Thyroid gland (tissue), 4 donors: ENCODE data around the gene LSM14A.

Source experiments
- POLR2A ChIP-seq, 2 donors: fragments of 450-650 bp; IDR thresholded peaks; one replicate each; pipeline ENCODE4 v1.6.1; 2017; ENCODE audit warnings: antibody characterized with exemption in 2 of 2, mild to moderate bottlenecking in 2 of 2, moderate library complexity in 1 of 2
- TF ChIP-seq, protein P1 (sequence below), 6 experiments: fragments of 200-600 bp in 3 of 6; fragments of 450-650 bp in 3 of 6; sonication (generic) in 3 of 6; IDR thresholded peaks; one replicate each; pipeline ENCODE4 v1.5.1; 2016 to 2019; ENCODE audit warnings: antibody characterized with exemption in 6 of 6, mild to moderate bottlenecking in 2 of 6, inconsistent platforms in 1 of 6, moderate library complexity in 1 of 6

DNA sequence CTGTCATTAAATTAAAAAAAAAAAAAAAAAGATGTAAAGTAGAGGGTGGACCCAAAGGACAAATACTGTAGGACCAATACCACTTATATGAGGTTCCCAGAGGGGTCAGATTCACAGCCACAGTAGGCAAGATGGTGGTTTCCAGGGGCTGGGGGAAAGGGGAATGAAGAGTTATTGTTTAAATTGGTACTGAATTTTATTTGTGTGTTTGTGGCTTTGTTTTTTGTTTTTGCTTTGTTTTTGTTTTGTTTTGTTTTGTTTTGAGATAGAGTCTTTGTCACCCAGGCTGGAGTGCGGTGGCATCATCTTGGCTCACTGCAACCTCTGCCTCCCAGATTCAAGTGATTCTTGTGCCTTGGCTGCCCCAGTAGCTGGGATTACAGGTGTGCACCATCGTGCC lies 17.9 kb upstream of the LSM14A start:
- TF ChIP-seq, protein P1, sequence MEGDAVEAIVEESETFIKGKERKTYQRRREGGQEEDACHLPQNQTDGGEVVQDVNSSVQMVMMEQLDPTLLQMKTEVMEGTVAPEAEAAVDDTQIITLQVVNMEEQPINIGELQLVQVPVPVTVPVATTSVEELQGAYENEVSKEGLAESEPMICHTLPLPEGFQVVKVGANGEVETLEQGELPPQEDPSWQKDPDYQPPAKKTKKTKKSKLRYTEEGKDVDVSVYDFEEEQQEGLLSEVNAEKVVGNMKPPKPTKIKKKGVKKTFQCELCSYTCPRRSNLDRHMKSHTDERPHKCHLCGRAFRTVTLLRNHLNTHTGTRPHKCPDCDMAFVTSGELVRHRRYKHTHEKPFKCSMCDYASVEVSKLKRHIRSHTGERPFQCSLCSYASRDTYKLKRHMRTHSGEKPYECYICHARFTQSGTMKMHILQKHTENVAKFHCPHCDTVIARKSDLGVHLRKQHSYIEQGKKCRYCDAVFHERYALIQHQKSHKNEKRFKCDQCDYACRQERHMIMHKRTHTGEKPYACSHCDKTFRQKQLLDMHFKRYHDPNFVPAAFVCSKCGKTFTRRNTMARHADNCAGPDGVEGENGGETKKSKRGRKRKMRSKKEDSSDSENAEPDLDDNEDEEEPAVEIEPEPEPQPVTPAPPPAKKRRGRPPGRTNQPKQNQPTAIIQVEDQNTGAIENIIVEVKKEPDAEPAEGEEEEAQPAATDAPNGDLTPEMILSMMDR (IDR thresholded peaks at IDR 0.05): no peak
- TF ChIP-seq POLR2A (IDR thresholded peaks at IDR 0.05): no peak
